ENCODE measurements around the gene ITIH3. TPM values are rescaled to one million over a fixed set of nuclear protein-coding genes. Genes with fewer than 3 reads are reported as not detected.
A peak's percentile ranks its signal among the peaks of the same experiment; 100 is the strongest.

Gene ITIH3, protein sequence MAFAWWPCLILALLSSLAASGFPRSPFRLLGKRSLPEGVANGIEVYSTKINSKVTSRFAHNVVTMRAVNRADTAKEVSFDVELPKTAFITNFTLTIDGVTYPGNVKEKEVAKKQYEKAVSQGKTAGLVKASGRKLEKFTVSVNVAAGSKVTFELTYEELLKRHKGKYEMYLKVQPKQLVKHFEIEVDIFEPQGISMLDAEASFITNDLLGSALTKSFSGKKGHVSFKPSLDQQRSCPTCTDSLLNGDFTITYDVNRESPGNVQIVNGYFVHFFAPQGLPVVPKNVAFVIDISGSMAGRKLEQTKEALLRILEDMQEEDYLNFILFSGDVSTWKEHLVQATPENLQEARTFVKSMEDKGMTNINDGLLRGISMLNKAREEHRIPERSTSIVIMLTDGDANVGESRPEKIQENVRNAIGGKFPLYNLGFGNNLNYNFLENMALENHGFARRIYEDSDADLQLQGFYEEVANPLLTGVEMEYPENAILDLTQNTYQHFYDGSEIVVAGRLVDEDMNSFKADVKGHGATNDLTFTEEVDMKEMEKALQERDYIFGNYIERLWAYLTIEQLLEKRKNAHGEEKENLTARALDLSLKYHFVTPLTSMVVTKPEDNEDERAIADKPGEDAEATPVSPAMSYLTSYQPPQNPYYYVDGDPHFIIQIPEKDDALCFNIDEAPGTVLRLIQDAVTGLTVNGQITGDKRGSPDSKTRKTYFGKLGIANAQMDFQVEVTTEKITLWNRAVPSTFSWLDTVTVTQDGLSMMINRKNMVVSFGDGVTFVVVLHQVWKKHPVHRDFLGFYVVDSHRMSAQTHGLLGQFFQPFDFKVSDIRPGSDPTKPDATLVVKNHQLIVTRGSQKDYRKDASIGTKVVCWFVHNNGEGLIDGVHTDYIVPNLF
- total RNA-seq (1,000 to 10,000 TPM in 1 of 2 donors, 100 to 1,000 TPM in 1; 507 to 1,075 TPM), polyA plus RNA-seq (1,000 to 10,000 TPM in 1 of 2 donors, 100 to 1,000 TPM in 1; 743 to 1,326 TPM)

DNA sequence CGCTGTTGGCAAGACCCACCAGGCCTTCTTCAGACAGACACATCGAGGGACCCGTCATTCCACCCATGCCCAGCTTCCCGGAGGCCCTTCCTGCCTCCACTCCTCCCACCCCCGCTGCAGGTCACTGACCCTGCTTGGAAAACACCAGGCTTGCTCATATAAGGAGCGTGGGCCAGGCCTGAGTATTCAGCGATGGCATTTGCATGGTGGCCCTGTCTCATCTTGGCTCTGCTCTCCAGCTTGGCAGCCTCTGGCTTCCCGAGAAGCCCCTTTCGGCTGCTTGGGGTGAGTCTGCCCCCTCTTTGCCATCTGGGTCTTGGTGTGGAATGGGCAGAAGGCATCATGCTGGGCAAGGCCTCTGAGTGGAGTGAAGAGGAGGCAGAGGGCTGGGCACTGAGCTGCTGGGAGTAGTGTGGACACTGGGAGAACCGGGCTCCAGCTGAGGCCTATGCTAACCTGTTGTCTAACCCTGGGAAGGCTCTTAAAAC lies at the start of gene ITIH3:
Gene ITIH3, plus strand, starts transcription at position 185 of the 488 bp plus-strand sequence. Its CDS starts 8 bp downstream, at position 193.
- peak within 1 kb of the TSS; percentile 50 to 68 (median 52) for H3K4me3 ChIP-seq (ENCODE audit: low read depth in 1 of 3, low read length in 3 of 3)
- WGBS, result 26% methylated on average over 10 of the region's 10 CpGs
- H3K27ac ChIP-seq (ENCODE audit: low read depth in 1 of 2, low read length in 2 of 2), result peak within 1 kb of the TSS; percentile 77 to 97
- H3K9ac ChIP-seq (ENCODE audit: low read depth in 1 of 2, low read length in 2 of 2), result peak within 1 kb of the TSS; percentile 10 to 80
- no peaks in the 10 kb centered on the region for H3K9me3 ChIP-seq (ENCODE audit: control insufficient read depth in 4 of 4, low read length in 3 of 4)
- no peak for DNase-seq (ENCODE audit: low spot score)
- peaks cover 10 to 44% (median 34%) of the 10 kb centered on the region in 4 donors for H3K36me3 ChIP-seq (ENCODE audit: control insufficient read depth in 4 of 4, insufficient read depth in 3 of 4, low read depth in 1 of 4, low read length in 3 of 4)
- TF ChIP-seq HNF4G (IDR thresholded peaks at IDR 0.05), result no peak
- TF ChIP-seq NR2F2 (IDR thresholded peaks at IDR 0.05), result no peak
- TF ChIP-seq EGR1 (IDR thresholded peaks at IDR 0.05; ENCODE audit: low read depth in 2 of 2), result peak; percentile 86 to 96
- peak; percentile 43 for TF ChIP-seq FOXA2 (IDR thresholded peaks at IDR 0.05)
- TF ChIP-seq FOXA1 (IDR thresholded peaks at IDR 0.05), result no peak
- peak; percentile 98 to 99 for TF ChIP-seq RXRA (IDR thresholded peaks at IDR 0.05)
- TF ChIP-seq, protein P1, sequence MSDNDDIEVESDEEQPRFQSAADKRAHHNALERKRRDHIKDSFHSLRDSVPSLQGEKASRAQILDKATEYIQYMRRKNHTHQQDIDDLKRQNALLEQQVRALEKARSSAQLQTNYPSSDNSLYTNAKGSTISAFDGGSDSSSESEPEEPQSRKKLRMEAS (IDR thresholded peaks at IDR 0.05), result peak; percentile 64
- TF ChIP-seq GABPA (IDR thresholded peaks at IDR 0.05 in 1 of 2, conservative IDR thresholded peaks at IDR 0.05 in 1 of 2), result peak in 1 of 2 donors; percentile 55
- TF ChIP-seq, protein P2, sequence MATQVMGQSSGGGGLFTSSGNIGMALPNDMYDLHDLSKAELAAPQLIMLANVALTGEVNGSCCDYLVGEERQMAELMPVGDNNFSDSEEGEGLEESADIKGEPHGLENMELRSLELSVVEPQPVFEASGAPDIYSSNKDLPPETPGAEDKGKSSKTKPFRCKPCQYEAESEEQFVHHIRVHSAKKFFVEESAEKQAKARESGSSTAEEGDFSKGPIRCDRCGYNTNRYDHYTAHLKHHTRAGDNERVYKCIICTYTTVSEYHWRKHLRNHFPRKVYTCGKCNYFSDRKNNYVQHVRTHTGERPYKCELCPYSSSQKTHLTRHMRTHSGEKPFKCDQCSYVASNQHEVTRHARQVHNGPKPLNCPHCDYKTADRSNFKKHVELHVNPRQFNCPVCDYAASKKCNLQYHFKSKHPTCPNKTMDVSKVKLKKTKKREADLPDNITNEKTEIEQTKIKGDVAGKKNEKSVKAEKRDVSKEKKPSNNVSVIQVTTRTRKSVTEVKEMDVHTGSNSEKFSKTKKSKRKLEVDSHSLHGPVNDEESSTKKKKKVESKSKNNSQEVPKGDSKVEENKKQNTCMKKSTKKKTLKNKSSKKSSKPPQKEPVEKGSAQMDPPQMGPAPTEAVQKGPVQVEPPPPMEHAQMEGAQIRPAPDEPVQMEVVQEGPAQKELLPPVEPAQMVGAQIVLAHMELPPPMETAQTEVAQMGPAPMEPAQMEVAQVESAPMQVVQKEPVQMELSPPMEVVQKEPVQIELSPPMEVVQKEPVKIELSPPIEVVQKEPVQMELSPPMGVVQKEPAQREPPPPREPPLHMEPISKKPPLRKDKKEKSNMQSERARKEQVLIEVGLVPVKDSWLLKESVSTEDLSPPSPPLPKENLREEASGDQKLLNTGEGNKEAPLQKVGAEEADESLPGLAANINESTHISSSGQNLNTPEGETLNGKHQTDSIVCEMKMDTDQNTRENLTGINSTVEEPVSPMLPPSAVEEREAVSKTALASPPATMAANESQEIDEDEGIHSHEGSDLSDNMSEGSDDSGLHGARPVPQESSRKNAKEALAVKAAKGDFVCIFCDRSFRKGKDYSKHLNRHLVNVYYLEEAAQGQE (IDR thresholded peaks at IDR 0.05), result peak; percentile 94
- TF ChIP-seq JUND (IDR thresholded peaks at IDR 0.05), result no peak
- TF ChIP-seq, protein P3, sequence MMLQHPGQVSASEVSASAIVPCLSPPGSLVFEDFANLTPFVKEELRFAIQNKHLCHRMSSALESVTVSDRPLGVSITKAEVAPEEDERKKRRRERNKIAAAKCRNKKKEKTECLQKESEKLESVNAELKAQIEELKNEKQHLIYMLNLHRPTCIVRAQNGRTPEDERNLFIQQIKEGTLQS (IDR thresholded peaks at IDR 0.05), result peak; percentile 34
- TF ChIP-seq, protein P4, sequence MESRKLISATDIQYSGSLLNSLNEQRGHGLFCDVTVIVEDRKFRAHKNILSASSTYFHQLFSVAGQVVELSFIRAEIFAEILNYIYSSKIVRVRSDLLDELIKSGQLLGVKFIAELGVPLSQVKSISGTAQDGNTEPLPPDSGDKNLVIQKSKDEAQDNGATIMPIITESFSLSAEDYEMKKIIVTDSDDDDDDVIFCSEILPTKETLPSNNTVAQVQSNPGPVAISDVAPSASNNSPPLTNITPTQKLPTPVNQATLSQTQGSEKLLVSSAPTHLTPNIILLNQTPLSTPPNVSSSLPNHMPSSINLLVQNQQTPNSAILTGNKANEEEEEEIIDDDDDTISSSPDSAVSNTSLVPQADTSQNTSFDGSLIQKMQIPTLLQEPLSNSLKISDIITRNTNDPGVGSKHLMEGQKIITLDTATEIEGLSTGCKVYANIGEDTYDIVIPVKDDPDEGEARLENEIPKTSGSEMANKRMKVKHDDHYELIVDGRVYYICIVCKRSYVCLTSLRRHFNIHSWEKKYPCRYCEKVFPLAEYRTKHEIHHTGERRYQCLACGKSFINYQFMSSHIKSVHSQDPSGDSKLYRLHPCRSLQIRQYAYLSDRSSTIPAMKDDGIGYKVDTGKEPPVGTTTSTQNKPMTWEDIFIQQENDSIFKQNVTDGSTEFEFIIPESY (IDR thresholded peaks at IDR 0.05), result peak; percentile 63
- TF ChIP-seq SP1 (IDR thresholded peaks at IDR 0.05), result peak; percentile 91
- TF ChIP-seq HNF4A (conservative IDR thresholded peaks at IDR 0.05), result peak; percentile 61 to 69
- TF ChIP-seq, protein P5, sequence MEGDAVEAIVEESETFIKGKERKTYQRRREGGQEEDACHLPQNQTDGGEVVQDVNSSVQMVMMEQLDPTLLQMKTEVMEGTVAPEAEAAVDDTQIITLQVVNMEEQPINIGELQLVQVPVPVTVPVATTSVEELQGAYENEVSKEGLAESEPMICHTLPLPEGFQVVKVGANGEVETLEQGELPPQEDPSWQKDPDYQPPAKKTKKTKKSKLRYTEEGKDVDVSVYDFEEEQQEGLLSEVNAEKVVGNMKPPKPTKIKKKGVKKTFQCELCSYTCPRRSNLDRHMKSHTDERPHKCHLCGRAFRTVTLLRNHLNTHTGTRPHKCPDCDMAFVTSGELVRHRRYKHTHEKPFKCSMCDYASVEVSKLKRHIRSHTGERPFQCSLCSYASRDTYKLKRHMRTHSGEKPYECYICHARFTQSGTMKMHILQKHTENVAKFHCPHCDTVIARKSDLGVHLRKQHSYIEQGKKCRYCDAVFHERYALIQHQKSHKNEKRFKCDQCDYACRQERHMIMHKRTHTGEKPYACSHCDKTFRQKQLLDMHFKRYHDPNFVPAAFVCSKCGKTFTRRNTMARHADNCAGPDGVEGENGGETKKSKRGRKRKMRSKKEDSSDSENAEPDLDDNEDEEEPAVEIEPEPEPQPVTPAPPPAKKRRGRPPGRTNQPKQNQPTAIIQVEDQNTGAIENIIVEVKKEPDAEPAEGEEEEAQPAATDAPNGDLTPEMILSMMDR (IDR thresholded peaks at IDR 0.05; ENCODE audit: low read depth, low read length, missing input control), result no peak
- TF ChIP-seq YY1 (IDR thresholded peaks at IDR 0.05), result peak; percentile 80
- peak; percentile 91 for TF ChIP-seq TAF1 (conservative IDR thresholded peaks at IDR 0.05)
- TF ChIP-seq RAD21 (IDR thresholded peaks at IDR 0.05), result peak in 1 of 2 donors; percentile 19
- no peaks in the 10 kb centered on the region for H3K27me3 ChIP-seq (ENCODE audit: control insufficient read depth in 4 of 4, insufficient read depth in 4 of 4, low read length in 3 of 4)
- peaks cover 27 to 89% (median 70%) of the 10 kb centered on the region in 4 donors for H3K4me1 ChIP-seq (ENCODE audit: control insufficient read depth in 4 of 4, insufficient read depth in 4 of 4, low read length in 3 of 4)
